ACC112 (cell line): ENCODE results near the gene GORASP1.

Source experiments
- H2AFZ ChIP-seq: fragments of 200-600 bp; sonication (generic); one replicate; pipeline ENCODE4 v1.6.0; 2017; ENCODE audit warnings: antibody characterized with exemption, low read length; ENCODE audit not compliant: unreplicated experiment
- H3K27ac ChIP-seq: fragments of 200-600 bp; sonication (generic); 2 replicates; pipeline ENCODE4 v1.5.1; 2014; ENCODE audit warnings: low read depth, mild to moderate bottlenecking, antibody characterized with exemption, low read length, moderate library complexity
- H3K27me3 ChIP-seq: fragments of 200-600 bp; sonication (generic); 2 replicates; pipeline ENCODE4 v1.6.1; 2014; ENCODE audit warnings: mild to moderate bottlenecking, antibody characterized with exemption, low read length, moderate library complexity, mixed read lengths; ENCODE audit not compliant: insufficient read depth
- H3K36me3 ChIP-seq: fragments of 200-600 bp; sonication (generic); 2 replicates; pipeline ENCODE4 v1.6.1; 2016; ENCODE audit warnings: mild to moderate bottlenecking, antibody characterized with exemption, low read length, moderate library complexity, mixed read lengths; ENCODE audit not compliant: insufficient read depth
- H3K4me1 ChIP-seq: fragments of 200-600 bp; sonication (generic); one replicate; pipeline ENCODE4 v1.6.1; 2016; ENCODE audit warnings: low read length, mixed read lengths; ENCODE audit not compliant: insufficient read depth, unreplicated experiment, control insufficient read depth
- H3K4me3 ChIP-seq: fragments of 200-600 bp; sonication (generic); 2 replicates; pipeline ENCODE4 v1.5.1; 2014; ENCODE audit warnings: mild to moderate bottlenecking, low read depth, low read length
- H3K79me2 ChIP-seq: fragments of 200-600 bp; sonication (generic); one replicate; pipeline ENCODE4 v1.6.0; 2016; ENCODE audit warnings: low read length; ENCODE audit not compliant: control insufficient read depth, unreplicated experiment, insufficient read depth

The GORASP1 gene

DNA sequence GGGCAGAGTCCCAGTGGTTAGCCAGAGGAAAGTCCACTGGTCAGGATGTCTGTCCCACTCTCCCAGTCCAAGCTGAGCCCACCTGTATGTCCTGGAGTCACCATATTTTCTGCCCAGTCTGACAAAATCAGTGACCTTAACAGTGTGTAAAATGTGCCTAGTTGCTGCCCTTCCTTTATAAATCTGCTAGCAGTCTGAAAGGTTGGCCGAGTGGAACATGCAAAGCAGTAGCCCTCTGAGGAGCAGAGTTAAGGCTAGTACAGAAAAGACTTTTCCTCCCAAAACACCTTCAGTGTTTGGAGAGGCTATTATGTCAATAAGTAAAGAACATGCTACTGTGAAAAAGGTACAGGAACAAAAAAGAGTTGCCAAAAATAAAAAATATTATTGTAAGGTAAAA lies 15.4 kb upstream of the GORASP1 start:
- Histone ChIP-seq H3K27me3 (no peaks in the 10 kb centered on the region), H3K4me3 (no peak overlapping the region), H3K27ac (no peak overlapping the region), H3K4me1 (peaks cover 12% of the 10 kb centered on the region), H3K36me3 (no peaks in the 10 kb centered on the region), H2AFZ (no peak overlapping the region), H3K79me2 (no peaks in the 10 kb centered on the region)

DNA sequence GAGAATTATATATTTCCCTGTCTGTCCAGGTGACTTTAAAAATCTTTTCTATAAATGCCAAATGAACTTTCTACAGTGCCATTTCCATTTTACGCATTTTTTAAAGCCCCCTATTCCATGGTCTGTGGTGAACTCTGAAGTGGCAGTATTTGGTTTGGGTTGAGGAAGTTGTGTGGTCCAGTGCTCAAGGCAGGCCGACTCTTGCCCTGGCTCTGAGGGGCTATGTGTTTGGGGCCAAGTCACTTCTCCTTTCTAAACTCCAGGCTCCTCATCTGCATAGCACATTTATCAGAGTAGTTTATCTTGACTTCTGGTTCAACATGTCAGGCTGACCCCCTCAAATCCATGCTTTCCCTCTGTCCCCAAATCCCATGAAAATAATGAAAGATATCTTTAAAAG lies 14.2 kb upstream of the GORASP1 start:
- no peak overlapping the region for H3K27ac ChIP-seq
- no peak overlapping the region for H2AFZ ChIP-seq
- no peaks in the 10 kb centered on the region for H3K36me3 ChIP-seq
- H3K27me3 ChIP-seq, result no peaks in the 10 kb centered on the region
- H3K4me1 ChIP-seq, result peaks cover 12% of the 10 kb centered on the region
- H3K4me3 ChIP-seq, result no peak overlapping the region
- no peaks in the 10 kb centered on the region for H3K79me2 ChIP-seq

DNA sequence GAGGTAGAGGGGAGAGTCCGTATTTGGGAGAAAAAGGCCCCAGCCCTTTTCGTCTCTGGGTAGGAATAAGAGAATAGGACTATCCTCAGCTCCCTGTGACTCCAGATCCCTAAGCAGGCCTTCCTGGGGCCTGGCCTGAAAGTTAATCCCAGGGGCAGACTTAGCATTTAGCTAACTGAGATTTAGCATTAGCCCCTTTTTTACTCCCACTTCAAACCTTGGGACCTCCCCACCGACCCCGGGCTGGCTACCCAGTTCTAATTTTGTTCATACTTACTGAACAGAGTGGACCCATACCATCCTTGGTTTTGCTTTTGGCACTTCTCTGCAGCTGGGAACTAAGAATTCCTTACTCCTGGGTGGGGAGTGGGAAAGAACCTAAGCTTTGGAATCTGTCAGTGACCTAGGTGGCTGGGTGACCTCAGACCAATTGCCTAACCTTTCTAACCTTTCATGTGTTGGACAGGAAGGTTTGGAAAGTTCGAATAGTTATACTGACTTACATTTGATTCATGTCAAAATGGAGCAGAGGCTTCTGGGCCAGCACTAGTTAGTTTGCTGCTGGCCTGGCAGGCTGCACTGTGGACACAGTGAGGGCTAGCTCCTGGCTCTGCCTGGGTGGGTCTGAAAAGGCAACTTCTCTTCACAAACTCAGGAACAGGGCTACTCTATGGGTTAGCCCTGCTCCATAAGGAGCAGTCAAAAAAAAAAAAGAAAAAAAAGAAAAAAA lies 11.7 kb upstream of the GORASP1 start:
- H3K4me1 ChIP-seq, result no peaks in the 10 kb centered on the region
- H3K27me3 ChIP-seq, result no peaks in the 10 kb centered on the region
- H3K79me2 ChIP-seq, result no peaks in the 10 kb centered on the region
- H2AFZ ChIP-seq, result no peak overlapping the region
- no peak overlapping the region for H3K4me3 ChIP-seq
- H3K36me3 ChIP-seq, result no peaks in the 10 kb centered on the region
- H3K27ac ChIP-seq, result no peak overlapping the region

DNA sequence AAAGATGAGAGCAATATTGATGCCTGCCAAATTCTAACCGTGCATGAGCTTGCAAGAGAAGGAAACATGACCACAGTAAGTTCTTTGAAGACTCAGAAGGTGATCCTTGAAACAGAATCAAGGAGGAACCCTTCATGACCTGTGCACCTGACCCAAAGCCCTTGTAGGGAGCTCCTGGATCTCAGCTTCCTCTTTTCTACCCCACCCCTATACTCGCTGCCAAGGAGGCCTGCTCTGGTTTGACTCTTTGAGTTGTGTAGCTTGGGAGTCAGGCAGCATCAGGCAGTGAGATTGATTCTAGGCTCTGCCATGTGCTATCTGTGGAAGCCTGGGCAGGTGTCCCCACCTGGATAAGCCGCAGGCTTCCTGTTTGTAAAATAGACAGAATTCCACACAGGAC lies 10.7 kb upstream of the GORASP1 start:
- no peaks in the 10 kb centered on the region for H3K27me3 ChIP-seq
- H3K79me2 ChIP-seq, result no peaks in the 10 kb centered on the region
- H3K36me3 ChIP-seq, result no peaks in the 10 kb centered on the region
- H3K4me1 ChIP-seq, result no peaks in the 10 kb centered on the region
- H2AFZ ChIP-seq, result no peak overlapping the region
- no peak overlapping the region for H3K27ac ChIP-seq
- H3K4me3 ChIP-seq, result no peak overlapping the region

GRCh38 chr3:39115870-39116269 lies 8.4 kb upstream of the GORASP1 start:
- Histone ChIP-seq H3K27ac (no peak overlapping the region), H3K4me3 (no peak overlapping the region)

DNA sequence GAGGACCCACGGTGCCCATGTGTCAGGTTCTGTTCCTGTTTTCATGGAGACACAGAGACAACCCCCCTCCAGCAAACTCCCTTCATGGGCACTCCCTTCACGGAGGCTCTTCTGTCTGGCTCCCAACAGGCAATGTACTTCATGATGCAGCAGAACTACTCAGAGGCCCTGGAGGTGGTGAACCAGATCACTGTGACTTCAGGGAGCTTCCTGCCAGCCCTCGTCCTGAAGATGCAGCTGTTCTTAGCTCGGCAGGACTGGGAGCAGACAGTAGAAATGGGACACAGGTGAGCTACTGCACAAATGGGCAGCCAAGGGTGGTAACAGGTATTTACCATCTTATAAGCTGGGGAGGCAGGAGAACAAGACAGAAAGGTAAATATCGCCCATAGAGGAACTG lies 7.0 kb upstream of the GORASP1 start:
- Histone ChIP-seq H2AFZ (no peak overlapping the region), H3K79me2 (no peaks in the 10 kb centered on the region), H3K4me3 (no peak overlapping the region), H3K27me3 (no peaks in the 10 kb centered on the region), H3K36me3 (no peaks in the 10 kb centered on the region), H3K4me1 (no peaks in the 10 kb centered on the region), H3K27ac (no peak overlapping the region)

More at GRCh38 chr3:39115870-39116269, 8.4 kb upstream of the GORASP1 start:
- no peaks in the 10 kb centered on the region for H3K27me3 ChIP-seq
- H3K79me2 ChIP-seq, result no peaks in the 10 kb centered on the region
- H2AFZ ChIP-seq, result no peak overlapping the region
- no peaks in the 10 kb centered on the region for H3K4me1 ChIP-seq
- no peaks in the 10 kb centered on the region for H3K36me3 ChIP-seq

GRCh38 chr3:39113291-39113690 lies 5.9 kb upstream of the GORASP1 start:
- H3K79me2 ChIP-seq, result no peaks in the 10 kb centered on the region
- H3K36me3 ChIP-seq, result no peaks in the 10 kb centered on the region
- H3K27ac ChIP-seq, result no peak overlapping the region
- no peaks in the 10 kb centered on the region for H3K27me3 ChIP-seq
- peaks cover 4% of the 10 kb centered on the region for H3K4me1 ChIP-seq
- H3K4me3 ChIP-seq, result no peak overlapping the region
- no peak overlapping the region for H2AFZ ChIP-seq

DNA sequence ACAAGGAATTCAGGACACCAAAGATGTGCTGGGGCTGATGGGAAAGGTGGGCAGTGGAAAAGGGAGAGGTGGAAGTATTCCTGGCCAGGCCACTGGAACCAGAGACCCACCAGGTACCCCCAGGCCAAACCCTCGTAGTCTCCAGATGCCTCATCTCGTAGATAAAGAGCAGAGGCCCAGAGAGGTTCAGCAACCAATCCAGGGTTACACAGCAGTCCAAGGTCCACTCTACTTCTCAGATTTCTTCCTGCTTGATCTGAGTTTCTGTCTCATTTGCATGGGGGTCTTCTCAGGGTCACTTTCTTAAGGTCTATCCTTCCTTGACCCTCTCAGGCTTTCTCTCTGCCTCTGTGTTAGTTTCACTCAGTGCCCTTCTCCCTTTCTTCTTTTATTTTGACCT lies 5.1 kb upstream of the GORASP1 start:
- Histone ChIP-seq H3K27me3 (no peaks in the 10 kb centered on the region), H3K27ac (no peak overlapping the region), H3K79me2 (no peaks in the 10 kb centered on the region), H3K4me3 (no peak overlapping the region), H3K36me3 (no peaks in the 10 kb centered on the region), H2AFZ (no peak overlapping the region), H3K4me1 (peaks cover 7% of the 10 kb centered on the region)

- Histone ChIP-seq H3K36me3 (no peaks in the 10 kb centered on the region), H3K4me1 (peaks cover 7% of the 10 kb centered on the region), H3K27ac (no peak overlapping the region), H3K4me3 (no peak overlapping the region), H3K27me3 (no peaks in the 10 kb centered on the region), H3K79me2 (no peaks in the 10 kb centered on the region), H2AFZ (no peak overlapping the region)
Observed at GRCh38 chr3:39112113-39112512, 4.7 kb upstream of the GORASP1 start.

- H3K36me3 ChIP-seq, result no peaks in the 10 kb centered on the region
- no peaks in the 10 kb centered on the region for H3K27me3 ChIP-seq
- H3K4me3 ChIP-seq, result no peak overlapping the region
- H2AFZ ChIP-seq, result no peak overlapping the region
- H3K4me1 ChIP-seq, result peaks cover 19% of the 10 kb centered on the region
- H3K79me2 ChIP-seq, result peaks cover 19% of the 10 kb centered on the region
- H3K27ac ChIP-seq, result no peak overlapping the region
Observed at GRCh38 chr3:39110041-39110639, 2.7 kb upstream of the GORASP1 start.

DNA sequence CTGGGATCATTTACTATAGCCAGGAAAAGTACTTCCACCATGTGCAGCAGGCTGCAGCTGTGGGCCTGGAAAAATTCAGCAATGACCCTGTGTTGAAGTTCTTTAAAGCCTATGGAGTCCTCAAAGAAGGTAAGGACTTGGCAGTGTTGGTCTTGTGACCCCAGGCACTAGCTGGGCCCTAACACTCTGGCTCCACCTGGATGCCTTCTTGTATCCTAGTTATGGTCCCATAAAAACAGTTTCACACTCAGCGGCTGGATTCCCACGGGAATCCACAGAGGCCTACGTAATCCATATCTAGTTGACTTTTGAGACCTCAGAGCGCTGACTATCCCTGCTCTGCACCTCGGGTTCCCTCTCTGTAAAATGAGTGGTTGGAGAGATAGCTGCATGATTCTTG lies 1.7 kb upstream of the GORASP1 start:
- Histone ChIP-seq H3K4me1 (peaks cover 19% of the 10 kb centered on the region), H3K27ac (no peak overlapping the region), H2AFZ (no peak overlapping the region), H3K4me3 (no peak overlapping the region), H3K27me3 (no peaks in the 10 kb centered on the region), H3K79me2 (peaks cover 29% of the 10 kb centered on the region), H3K36me3 (no peaks in the 10 kb centered on the region)
